ENCODE results near the gene ZSCAN31. TPM values are rescaled to one million over a fixed set of nuclear protein-coding genes. Genes with fewer than 3 reads are reported as not detected.
"Not testable (repeated sequence)": the region's sequence is repeated elsewhere in the genome, so short reads cannot be mapped to it uniquely, and the experiment has no call there.

Gene ZSCAN31
- polyA plus RNA-seq, 4 donors, result 1.3 to 5.1 (median 4.0) TPM

DNA sequence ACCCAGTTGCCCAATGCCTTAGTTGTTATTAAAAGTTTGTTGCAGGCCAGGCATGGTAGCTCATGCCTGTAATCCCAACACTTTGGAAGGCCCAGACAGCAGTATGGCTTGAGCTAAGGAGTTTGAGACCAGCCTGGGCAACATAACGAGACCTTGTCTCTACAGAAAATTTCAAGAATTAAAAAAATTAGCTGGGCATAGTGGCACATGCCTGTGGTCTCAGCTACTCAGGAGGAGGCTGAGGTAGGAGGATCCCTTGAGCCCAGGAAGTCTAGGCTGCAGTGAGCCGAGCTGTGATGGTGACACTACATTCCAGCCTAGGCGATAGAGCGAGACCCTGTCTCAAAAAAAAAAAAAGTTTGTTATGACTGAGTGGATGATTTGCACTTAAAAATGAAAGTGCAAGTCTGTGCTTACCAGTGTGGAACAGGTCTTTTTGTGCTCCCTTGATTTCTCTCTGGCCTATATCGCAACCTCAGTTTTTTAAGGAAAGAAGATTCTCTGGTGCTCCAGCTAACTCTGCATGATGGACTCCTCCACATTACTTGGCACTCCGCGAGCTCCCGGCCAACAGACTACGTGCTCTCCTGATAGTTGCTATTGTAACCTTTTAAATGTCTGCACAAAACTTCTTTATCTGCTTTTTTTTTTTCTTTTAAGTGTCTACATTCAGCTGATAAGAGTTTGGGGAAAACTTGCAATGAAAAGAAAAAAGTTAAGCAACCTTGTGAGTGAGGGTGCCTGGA lies 35.9 kb upstream of the ZSCAN31 start:
- no peaks in the 10 kb centered on the region for H3K36me3 ChIP-seq (ENCODE audit: control insufficient read depth in 3 of 3, insufficient read depth in 2 of 3, low read depth in 1 of 3, low read length in 3 of 3)
- H3K4me3 ChIP-seq (ENCODE audit: low read depth in 1 of 3, low read length in 3 of 3), result no peak overlapping the region
- 85 to 86% (median 85%) methylated on average over 9 of the region's 9 CpGs for WGBS, 3 donors
- no peak for FAIRE-seq
- no peaks in the 10 kb centered on the region for H3K27me3 ChIP-seq (ENCODE audit: control insufficient read depth in 3 of 3, insufficient read depth in 3 of 3, low read length in 3 of 3)
- H3K4me1 ChIP-seq (ENCODE audit: control insufficient read depth in 3 of 3, insufficient read depth in 2 of 3, low read depth in 1 of 3, low read length in 2 of 3), result no peaks in the 10 kb centered on the region
- no peak for DNase-seq
- no peaks in the 10 kb centered on the region for H3K9me3 ChIP-seq (ENCODE audit: control insufficient read depth in 2 of 2, insufficient read depth in 1 of 2, low read depth in 1 of 2, low read length in 1 of 2)
- no peak overlapping the region for H3K27ac ChIP-seq (ENCODE audit: low read depth in 1 of 3, low read length in 2 of 3)

DNA sequence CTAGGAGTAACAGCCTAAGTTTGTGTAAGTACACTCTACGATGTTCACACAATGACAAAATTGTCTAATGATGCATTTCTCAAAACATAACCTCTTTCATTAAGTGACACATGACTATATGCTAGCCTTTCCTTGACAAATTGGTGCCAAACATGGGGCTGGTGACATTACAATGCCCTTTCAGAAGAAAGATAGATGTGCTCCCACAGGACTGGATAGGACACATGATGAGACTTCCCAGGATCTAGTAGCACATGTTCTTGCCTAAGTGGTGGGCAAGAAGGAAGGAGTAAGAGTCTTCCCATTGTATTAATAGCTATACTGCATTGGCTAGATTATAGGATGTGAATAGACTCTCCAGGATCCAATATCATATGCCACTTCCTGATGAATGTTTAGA lies 35.3 kb upstream of the ZSCAN31 start:
- no peak overlapping the region for H3K27ac ChIP-seq (ENCODE audit: low read depth in 1 of 3, low read length in 2 of 3)
- no peak for FAIRE-seq
- no peaks in the 10 kb centered on the region for H3K9me3 ChIP-seq (ENCODE audit: control insufficient read depth in 2 of 2, insufficient read depth in 1 of 2, low read depth in 1 of 2, low read length in 1 of 2)
- no peak for DNase-seq
- no peaks in the 10 kb centered on the region for H3K27me3 ChIP-seq (ENCODE audit: control insufficient read depth in 3 of 3, insufficient read depth in 3 of 3, low read length in 3 of 3)
- H3K4me3 ChIP-seq (ENCODE audit: low read depth in 1 of 3, low read length in 3 of 3), result no peak overlapping the region
- no peaks in the 10 kb centered on the region for H3K36me3 ChIP-seq (ENCODE audit: control insufficient read depth in 3 of 3, insufficient read depth in 2 of 3, low read depth in 1 of 3, low read length in 3 of 3)
- 94 to 96% (median 95%) methylated on average over 1 of the region's 1 CpG for WGBS, 3 donors
- H3K4me1 ChIP-seq (ENCODE audit: control insufficient read depth in 3 of 3, insufficient read depth in 2 of 3, low read depth in 1 of 3, low read length in 2 of 3), result no peaks in the 10 kb centered on the region

DNA sequence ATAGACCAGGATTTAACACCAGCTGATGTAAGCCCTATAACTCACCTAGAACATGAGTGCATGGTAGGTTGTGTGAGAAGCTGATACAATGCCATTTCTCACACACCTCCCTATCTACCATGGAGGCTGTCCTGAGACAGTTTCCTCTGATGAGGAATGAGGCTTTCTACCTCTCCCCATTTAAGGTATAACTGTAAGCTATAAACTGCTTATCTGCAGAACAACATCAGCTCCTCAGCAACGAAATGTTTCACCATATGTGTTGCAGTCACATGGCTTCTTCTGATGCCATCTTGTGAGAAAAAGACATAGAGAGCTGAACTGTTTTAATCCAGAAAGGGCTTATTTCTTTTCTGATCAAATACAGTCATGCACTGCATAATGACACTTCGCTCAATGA lies 34.5 kb upstream of the ZSCAN31 start:
- Histone ChIP-seq H3K27me3 (ENCODE audit: control insufficient read depth in 3 of 3, insufficient read depth in 3 of 3, low read length in 3 of 3) (no peaks in the 10 kb centered on the region), H3K27ac (ENCODE audit: low read depth in 1 of 3, low read length in 2 of 3) (no peak overlapping the region), H3K36me3 (ENCODE audit: control insufficient read depth in 3 of 3, insufficient read depth in 2 of 3, low read depth in 1 of 3, low read length in 3 of 3) (peaks cover 0 to 4% (median 3%) of the 10 kb centered on the region in 3 donors), H3K4me3 (ENCODE audit: low read depth in 1 of 3, low read length in 3 of 3) (no peak overlapping the region), H3K4me1 (ENCODE audit: control insufficient read depth in 3 of 3, insufficient read depth in 2 of 3, low read depth in 1 of 3, low read length in 2 of 3) (no peaks in the 10 kb centered on the region), H3K9me3 (ENCODE audit: control insufficient read depth in 2 of 2, insufficient read depth in 1 of 2, low read depth in 1 of 2, low read length in 1 of 2) (no peaks in the 10 kb centered on the region)
- no peak for FAIRE-seq
- DNase-seq, result no peak
- 62 to 76% (median 65%) methylated on average over 2 of the region's 2 CpGs for WGBS, 3 donors

DNA sequence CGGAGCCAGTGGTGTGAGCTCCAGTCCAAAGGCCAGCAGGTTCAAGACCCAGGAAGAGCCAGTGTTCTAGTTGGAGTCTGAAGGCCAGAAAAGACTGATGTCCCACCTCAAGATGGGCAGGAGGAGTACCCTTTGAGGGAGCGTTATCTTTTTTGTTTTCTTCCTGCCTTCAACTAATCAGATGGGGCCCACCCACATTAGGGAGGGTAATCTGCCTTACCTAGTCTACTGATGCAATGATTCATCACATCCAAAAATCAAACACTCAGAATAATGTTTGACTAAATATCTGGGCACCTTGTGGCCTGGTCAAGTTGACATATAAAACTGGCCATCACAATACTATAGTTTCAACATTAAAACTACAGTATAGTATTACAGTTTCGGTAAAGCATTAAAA lies 33.5 kb upstream of the ZSCAN31 start:
- H3K4me3 ChIP-seq (ENCODE audit: low read depth in 1 of 3, low read length in 3 of 3), result no peak overlapping the region
- peaks cover 0 to 9% (median 3%) of the 10 kb centered on the region in 3 donors for H3K36me3 ChIP-seq (ENCODE audit: control insufficient read depth in 3 of 3, insufficient read depth in 2 of 3, low read depth in 1 of 3, low read length in 3 of 3)
- no peaks in the 10 kb centered on the region for H3K4me1 ChIP-seq (ENCODE audit: control insufficient read depth in 3 of 3, insufficient read depth in 2 of 3, low read depth in 1 of 3, low read length in 2 of 3)
- H3K9me3 ChIP-seq (ENCODE audit: control insufficient read depth in 2 of 2, insufficient read depth in 1 of 2, low read depth in 1 of 2, low read length in 1 of 2), result no peaks in the 10 kb centered on the region
- DNase-seq (no peak), FAIRE-seq (no peak)
- no peak overlapping the region for H3K27ac ChIP-seq (ENCODE audit: low read depth in 1 of 3, low read length in 2 of 3)
- 96 to 99% (median 97%) methylated on average over 3 of the region's 3 CpGs for WGBS, 3 donors
- no peaks in the 10 kb centered on the region for H3K27me3 ChIP-seq (ENCODE audit: control insufficient read depth in 3 of 3, insufficient read depth in 3 of 3, low read length in 3 of 3)

DNA sequence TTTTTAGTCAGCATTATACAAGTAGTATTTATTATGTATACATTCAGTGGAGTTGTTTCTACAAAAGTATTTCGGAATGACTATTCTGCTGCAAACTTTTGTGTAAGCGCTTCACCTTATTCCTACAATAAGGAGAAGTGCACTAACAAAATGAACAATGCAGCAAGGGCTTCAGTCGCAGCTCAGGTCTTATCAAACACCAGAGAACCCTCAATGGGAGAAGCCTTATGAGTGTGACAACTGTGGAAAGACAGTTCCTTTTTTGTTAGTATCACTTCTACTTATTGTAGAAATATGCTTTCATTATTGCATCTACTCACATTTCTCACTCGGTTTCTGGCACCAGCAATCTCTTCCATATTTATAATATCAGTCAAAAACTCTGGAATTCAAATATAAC lies 32.6 kb upstream of the ZSCAN31 start:
- FAIRE-seq (no peak), DNase-seq (no peak)
- no peak overlapping the region for H3K27ac ChIP-seq (ENCODE audit: low read depth in 1 of 3, low read length in 2 of 3)
- no peaks in the 10 kb centered on the region for H3K4me1 ChIP-seq (ENCODE audit: control insufficient read depth in 3 of 3, insufficient read depth in 2 of 3, low read depth in 1 of 3, low read length in 2 of 3)
- no peak overlapping the region for H3K4me3 ChIP-seq (ENCODE audit: low read depth in 1 of 3, low read length in 3 of 3)
- H3K9me3 ChIP-seq (ENCODE audit: control insufficient read depth in 2 of 2, insufficient read depth in 1 of 2, low read depth in 1 of 2, low read length in 1 of 2), result no peaks in the 10 kb centered on the region
- H3K27me3 ChIP-seq (ENCODE audit: control insufficient read depth in 3 of 3, insufficient read depth in 3 of 3, low read length in 3 of 3), result no peaks in the 10 kb centered on the region
- H3K36me3 ChIP-seq (ENCODE audit: control insufficient read depth in 3 of 3, insufficient read depth in 2 of 3, low read depth in 1 of 3, low read length in 3 of 3), result peaks cover 0 to 16% (median 3%) of the 10 kb centered on the region in 3 donors
- WGBS, 3 donors, result 83 to 88% (median 87%) methylated on average over 4 of the region's 4 CpGs

DNA sequence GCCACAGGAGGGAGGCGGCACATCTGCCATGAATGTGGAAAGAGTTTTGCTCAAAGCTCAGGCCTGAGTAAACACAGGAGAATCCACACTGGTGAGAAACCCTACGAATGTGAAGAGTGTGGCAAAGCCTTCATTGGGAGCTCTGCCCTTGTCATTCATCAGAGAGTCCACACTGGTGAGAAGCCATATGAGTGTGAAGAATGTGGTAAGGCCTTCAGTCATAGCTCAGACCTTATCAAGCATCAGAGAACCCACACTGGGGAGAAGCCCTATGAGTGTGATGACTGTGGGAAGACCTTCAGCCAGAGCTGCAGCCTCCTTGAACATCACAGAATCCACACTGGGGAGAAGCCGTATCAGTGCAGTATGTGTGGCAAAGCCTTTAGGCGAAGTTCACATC lies 29.6 kb upstream of the ZSCAN31 start:
- WGBS, 3 donors, result 90 to 95% (median 94%) methylated on average over 4 of the region's 4 CpGs
- H3K4me3 ChIP-seq (ENCODE audit: low read depth in 1 of 3, low read length in 3 of 3); DNase-seq; H3K9me3 ChIP-seq (ENCODE audit: control insufficient read depth in 2 of 2, insufficient read depth in 1 of 2, low read depth in 1 of 2, low read length in 1 of 2); H3K27me3 ChIP-seq (ENCODE audit: control insufficient read depth in 3 of 3, insufficient read depth in 3 of 3, low read length in 3 of 3); FAIRE-seq; H3K27ac ChIP-seq (ENCODE audit: low read depth in 1 of 3, low read length in 2 of 3); H3K4me1 ChIP-seq (ENCODE audit: control insufficient read depth in 3 of 3, insufficient read depth in 2 of 3, low read depth in 1 of 3, low read length in 2 of 3): not testable (repeated sequence)
- H3K36me3 ChIP-seq (ENCODE audit: control insufficient read depth in 3 of 3, insufficient read depth in 2 of 3, low read depth in 1 of 3, low read length in 3 of 3), result peaks cover 2 to 27% (median 3%) of the 10 kb centered on the region in 3 donors

DNA sequence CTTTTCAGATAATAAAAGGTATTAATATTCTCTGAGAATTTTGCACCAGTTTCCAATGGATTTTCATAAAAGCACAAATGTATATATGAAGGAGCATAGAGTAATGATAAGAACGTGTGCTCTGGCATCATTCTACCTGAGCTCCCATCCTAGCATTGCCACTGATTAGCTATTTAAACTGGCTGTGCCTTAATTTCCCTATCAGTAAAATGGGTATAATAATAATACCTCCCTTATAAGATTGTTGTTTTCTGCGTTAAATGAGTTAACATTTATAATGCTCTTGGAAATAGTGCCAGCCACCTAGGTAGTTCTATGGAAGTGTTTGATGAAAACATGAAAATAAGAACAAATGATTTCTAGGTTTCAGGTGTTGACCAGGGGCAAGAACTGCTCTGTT lies 25.0 kb upstream of the ZSCAN31 start:
- Histone ChIP-seq H3K27me3 (ENCODE audit: control insufficient read depth in 3 of 3, insufficient read depth in 3 of 3, low read length in 3 of 3) (no peaks in the 10 kb centered on the region), H3K36me3 (ENCODE audit: control insufficient read depth in 3 of 3, insufficient read depth in 2 of 3, low read depth in 1 of 3, low read length in 3 of 3) (peaks cover 0 to 31% (median 2%) of the 10 kb centered on the region in 3 donors), H3K4me1 (ENCODE audit: control insufficient read depth in 3 of 3, insufficient read depth in 2 of 3, low read depth in 1 of 3, low read length in 2 of 3) (no peaks in the 10 kb centered on the region), H3K4me3 (ENCODE audit: low read depth in 1 of 3, low read length in 3 of 3) (no peak overlapping the region), H3K27ac (ENCODE audit: low read depth in 1 of 3, low read length in 2 of 3) (no peak overlapping the region), H3K9me3 (ENCODE audit: control insufficient read depth in 2 of 2, insufficient read depth in 1 of 2, low read depth in 1 of 2, low read length in 1 of 2) (no peaks in the 10 kb centered on the region)
- WGBS, 3 donors, result 91 to 98% (median 93%) methylated on average over 2 of the region's 2 CpGs
- FAIRE-seq, result no peak
- no peak for DNase-seq

DNA sequence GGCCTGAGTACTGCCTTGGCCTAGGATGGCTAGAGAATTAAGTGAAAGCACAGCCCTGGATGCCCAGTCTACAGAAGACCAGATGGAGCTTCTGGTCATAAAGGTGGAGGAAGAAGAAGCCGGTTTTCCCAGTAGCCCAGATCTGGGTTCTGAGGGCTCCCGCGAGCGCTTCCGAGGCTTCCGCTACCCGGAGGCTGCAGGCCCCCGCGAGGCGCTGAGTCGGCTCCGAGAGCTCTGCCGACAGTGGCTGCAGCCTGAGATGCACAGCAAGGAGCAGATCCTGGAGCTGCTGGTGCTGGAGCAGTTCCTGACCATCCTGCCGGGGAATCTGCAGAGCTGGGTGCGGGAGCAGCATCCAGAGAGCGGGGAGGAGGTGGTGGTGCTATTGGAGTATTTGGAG lies 23.6 kb upstream of the ZSCAN31 start:
- DNase-seq; FAIRE-seq; H3K27me3 ChIP-seq (ENCODE audit: control insufficient read depth in 3 of 3, insufficient read depth in 3 of 3, low read length in 3 of 3); H3K4me1 ChIP-seq (ENCODE audit: control insufficient read depth in 3 of 3, insufficient read depth in 2 of 3, low read depth in 1 of 3, low read length in 2 of 3); H3K27ac ChIP-seq (ENCODE audit: low read depth in 1 of 3, low read length in 2 of 3); H3K9me3 ChIP-seq (ENCODE audit: control insufficient read depth in 2 of 2, insufficient read depth in 1 of 2, low read depth in 1 of 2, low read length in 1 of 2); H3K4me3 ChIP-seq (ENCODE audit: low read depth in 1 of 3, low read length in 3 of 3): not testable (repeated sequence)
- peaks cover 0 to 23% (median 2%) of the 10 kb centered on the region in 3 donors for H3K36me3 ChIP-seq (ENCODE audit: control insufficient read depth in 3 of 3, insufficient read depth in 2 of 3, low read depth in 1 of 3, low read length in 3 of 3)
- WGBS, 3 donors, result 95 to 100% (median 96%) methylated on average over 13 to 14 of the region's 16 CpGs

DNA sequence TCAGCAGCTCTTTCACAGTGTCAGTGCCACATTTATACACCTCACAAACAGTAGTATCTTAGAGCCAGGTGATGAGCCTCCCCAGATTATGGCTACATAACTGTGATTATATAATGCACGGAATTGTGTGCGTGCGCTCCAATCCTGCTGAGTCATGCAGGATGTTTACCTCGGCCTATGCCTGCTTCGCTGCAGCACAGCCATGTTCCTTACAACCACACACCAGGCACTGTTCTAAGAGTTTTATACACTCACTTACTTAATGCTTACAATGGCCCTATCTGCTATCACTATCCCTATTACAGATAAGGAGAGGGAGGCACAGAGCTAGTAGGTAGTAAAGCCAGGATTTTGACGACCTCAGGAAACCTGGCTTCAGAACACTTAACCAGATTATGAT lies 21.1 kb upstream of the ZSCAN31 start:
- Histone ChIP-seq H3K27ac (ENCODE audit: low read depth in 1 of 3, low read length in 2 of 3) (no peak overlapping the region), H3K4me1 (ENCODE audit: control insufficient read depth in 3 of 3, insufficient read depth in 2 of 3, low read depth in 1 of 3, low read length in 2 of 3) (peaks cover 0 to 3% (median 2%) of the 10 kb centered on the region in 3 donors), H3K9me3 (ENCODE audit: control insufficient read depth in 2 of 2, insufficient read depth in 1 of 2, low read depth in 1 of 2, low read length in 1 of 2) (no peaks in the 10 kb centered on the region), H3K27me3 (ENCODE audit: control insufficient read depth in 3 of 3, insufficient read depth in 3 of 3, low read length in 3 of 3) (no peaks in the 10 kb centered on the region), H3K4me3 (ENCODE audit: low read depth in 1 of 3, low read length in 3 of 3) (no peak overlapping the region), H3K36me3 (ENCODE audit: control insufficient read depth in 3 of 3, insufficient read depth in 2 of 3, low read depth in 1 of 3, low read length in 3 of 3) (peaks cover 0 to 13% (median 0%) of the 10 kb centered on the region in 3 donors)
- 79 to 87% (median 86%) methylated on average over 6 of the region's 6 CpGs for WGBS, 3 donors
- no peak for FAIRE-seq
- DNase-seq, result no peak

Measured in small intestine (tissue), 7 donors.